ENCODE results near the gene ABCC2.
"Not testable (repeated sequence)": the region's sequence is repeated elsewhere in the genome, so short reads cannot be mapped to it uniquely, and the experiment has no call there.

ABCC2 gene

GRCh38 chr10:99875473-99875872 lies 93.0 kb downstream of the ABCC2 start:
- Mint-ChIP-seq H3K4me3 (no peak overlapping the region), H3K27ac (peak overlapping the region; percentile 76), H3K4me1 (peaks cover 8% of the 10 kb centered on the region), H3K27me3 (ENCODE audit: low read depth, poor library complexity) (peaks cover 2% of the 10 kb centered on the region), H3K36me3 (ENCODE audit: low read depth) (peaks cover 53% of the 10 kb centered on the region), H3K9me3 (no peaks in the 10 kb centered on the region)
- no peak for TF ChIP-seq CTCF (IDR thresholded peaks at IDR 0.05)
- DNase-seq, result no peak

- Mint-ChIP-seq H3K4me1 (peaks cover 9% of the 10 kb centered on the region), H3K36me3 (ENCODE audit: low read depth) (peaks cover 83% of the 10 kb centered on the region), H3K27ac (peak overlapping the region; percentile 81), H3K27me3 (ENCODE audit: low read depth, poor library complexity) (no peaks in the 10 kb centered on the region), H3K4me3 (no peak overlapping the region), H3K9me3 (no peaks in the 10 kb centered on the region)
- DNase-seq, result peak; percentile 13
- no peak for TF ChIP-seq CTCF (IDR thresholded peaks at IDR 0.05)
Observed at GRCh38 chr10:99880080-99880835, 97.8 kb downstream of the ABCC2 start.

DNA sequence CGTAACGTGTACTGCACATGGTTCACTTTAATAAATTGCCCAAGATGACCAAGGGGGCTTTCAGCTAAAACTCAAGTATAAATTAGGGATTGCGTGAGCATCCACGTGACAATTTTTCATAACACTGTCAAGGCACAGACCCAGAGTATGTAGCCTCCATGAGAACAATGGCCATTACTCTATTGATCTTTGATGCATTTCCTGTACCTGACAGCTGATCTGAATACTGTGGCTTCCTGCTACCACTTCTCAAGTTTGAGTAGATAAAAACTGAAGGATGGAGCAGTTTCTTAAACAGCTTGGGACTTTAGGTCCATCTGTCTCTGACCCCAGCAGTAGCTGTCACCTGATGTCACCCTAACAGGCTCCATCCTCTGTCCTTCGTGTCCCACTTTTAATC lies 98.9 kb downstream of the ABCC2 start:
- Mint-ChIP-seq H3K4me1 (peaks cover 9% of the 10 kb centered on the region), H3K4me3 (no peak overlapping the region), H3K27ac (no peak overlapping the region), H3K36me3 (ENCODE audit: low read depth) (peaks cover 81% of the 10 kb centered on the region), H3K9me3 (no peaks in the 10 kb centered on the region), H3K27me3 (ENCODE audit: low read depth, poor library complexity) (no peaks in the 10 kb centered on the region)
- DNase-seq, result no peak
- no peak for TF ChIP-seq CTCF (IDR thresholded peaks at IDR 0.05)

GRCh38 chr10:99883523-99883922 lies 101.1 kb downstream of the ABCC2 start:
- Mint-ChIP-seq H3K4me1 (peaks cover 9% of the 10 kb centered on the region), H3K4me3 (no peak overlapping the region), H3K36me3 (ENCODE audit: low read depth) (peaks cover 81% of the 10 kb centered on the region), H3K27me3 (ENCODE audit: low read depth, poor library complexity) (no peaks in the 10 kb centered on the region), H3K27ac (no peak overlapping the region), H3K9me3 (no peaks in the 10 kb centered on the region)
- no peak for TF ChIP-seq CTCF (IDR thresholded peaks at IDR 0.05)
- DNase-seq, result no peak

DNA sequence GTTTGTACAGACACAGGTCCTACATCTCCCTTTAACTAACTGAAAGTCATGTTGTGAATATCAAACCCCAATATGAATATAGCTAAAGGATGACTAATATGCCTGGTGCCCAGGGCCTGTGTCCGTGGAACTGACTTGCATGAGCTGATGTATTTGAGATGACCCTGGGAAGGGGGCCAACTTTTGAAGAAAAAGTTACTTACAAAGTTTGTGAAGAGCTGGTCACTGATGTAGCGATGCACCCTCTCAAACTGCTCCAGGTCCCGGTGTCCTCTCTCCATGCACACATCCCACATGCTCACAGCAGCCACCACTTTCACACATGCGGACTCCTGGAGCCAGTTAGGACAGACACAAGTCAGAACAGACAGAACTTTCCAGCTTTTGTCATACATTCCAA lies 106.2 kb downstream of the ABCC2 start:
- Mint-ChIP-seq H3K4me1 (no peaks in the 10 kb centered on the region), H3K27ac (no peak overlapping the region), H3K27me3 (ENCODE audit: low read depth, poor library complexity) (peaks cover 2% of the 10 kb centered on the region), H3K9me3 (peaks cover 7% of the 10 kb centered on the region), H3K4me3 (no peak overlapping the region), H3K36me3 (ENCODE audit: low read depth) (peaks cover 73% of the 10 kb centered on the region)
- no peak for TF ChIP-seq CTCF (IDR thresholded peaks at IDR 0.05)
- DNase-seq, result no peak

DNA sequence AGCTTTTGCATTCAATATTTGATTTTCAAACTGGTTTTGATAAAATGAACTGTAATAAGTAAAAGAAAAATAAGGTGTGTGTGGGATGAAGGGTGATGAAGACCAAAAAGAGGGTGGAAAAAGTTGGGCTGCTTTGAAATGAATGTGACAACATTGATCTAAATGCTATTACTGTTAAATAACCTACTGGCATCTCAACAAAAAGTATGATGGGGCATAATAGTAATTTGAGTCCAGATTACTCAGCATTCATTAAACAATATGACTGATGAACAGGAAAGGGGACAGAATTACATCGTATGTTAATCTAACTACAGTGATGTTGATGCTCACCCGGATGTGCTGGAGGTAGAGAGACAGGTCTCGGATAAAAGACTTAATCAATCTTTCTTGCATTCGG lies 112.2 kb downstream of the ABCC2 start:
- no peaks in the 10 kb centered on the region for H3K4me1 Mint-ChIP-seq
- H3K27ac Mint-ChIP-seq, result no peak overlapping the region
- DNase-seq, result no peak
- no peak overlapping the region for H3K4me3 Mint-ChIP-seq
- H3K27me3 Mint-ChIP-seq (ENCODE audit: low read depth, poor library complexity), result no peaks in the 10 kb centered on the region
- TF ChIP-seq CTCF (IDR thresholded peaks at IDR 0.05), result no peak
- H3K9me3 Mint-ChIP-seq, result peaks cover 7% of the 10 kb centered on the region
- peaks cover 79% of the 10 kb centered on the region for H3K36me3 Mint-ChIP-seq (ENCODE audit: low read depth)

DNA sequence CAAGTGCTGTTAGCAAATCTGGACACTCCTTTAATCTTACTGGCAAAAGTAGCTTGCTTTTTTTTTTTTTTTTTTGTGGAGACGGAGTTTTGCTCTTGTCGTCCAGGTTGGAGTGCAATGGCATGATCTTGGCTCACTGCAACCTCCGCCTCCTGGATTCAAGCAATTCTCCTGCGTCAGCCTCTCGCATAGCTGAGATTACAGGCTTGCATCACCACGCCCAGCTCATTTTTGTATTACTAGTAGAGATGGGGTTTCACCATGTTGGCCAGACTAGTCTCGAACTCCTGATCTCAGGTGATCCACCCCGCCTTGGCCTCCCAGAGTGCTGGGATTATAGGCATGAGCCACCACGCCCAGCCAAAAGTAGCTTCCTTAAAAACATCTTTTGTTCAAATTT lies 112.6 kb downstream of the ABCC2 start:
- H3K27me3 Mint-ChIP-seq (ENCODE audit: low read depth, poor library complexity); H3K4me3 Mint-ChIP-seq; DNase-seq; H3K4me1 Mint-ChIP-seq; H3K9me3 Mint-ChIP-seq; H3K27ac Mint-ChIP-seq: not testable (repeated sequence)
- H3K36me3 Mint-ChIP-seq (ENCODE audit: low read depth), result peaks cover 77% of the 10 kb centered on the region

Data from nephron progenitor cell (in vitro differentiated cells).